ENCODE data around the gene ZNF780B. TPM values are rescaled to one million over a fixed set of nuclear protein-coding genes. Genes with fewer than 3 reads are reported as not detected.

The ZNF780B gene
- total RNA-seq, 2 experiments from 2014 or later = 16.1 to 18.6 TPM

- no peak overlapping the region for H3K27ac Mint-ChIP-seq
- no peak overlapping the region for H3K4me3 Mint-ChIP-seq
- H3K4me1 Mint-ChIP-seq = peaks cover 8% of the 10 kb centered on the region
- H3K27me3 Mint-ChIP-seq = no peaks in the 10 kb centered on the region
- H3K9me3 Mint-ChIP-seq = peaks cover 13% of the 10 kb centered on the region
- no peak for DNase-seq
- H3K36me3 Mint-ChIP-seq = peaks cover 42% of the 10 kb centered on the region
These were observed 50.2 kb downstream of the ZNF780B start for GRCh38 chr19:40005691-40006272.

DNA sequence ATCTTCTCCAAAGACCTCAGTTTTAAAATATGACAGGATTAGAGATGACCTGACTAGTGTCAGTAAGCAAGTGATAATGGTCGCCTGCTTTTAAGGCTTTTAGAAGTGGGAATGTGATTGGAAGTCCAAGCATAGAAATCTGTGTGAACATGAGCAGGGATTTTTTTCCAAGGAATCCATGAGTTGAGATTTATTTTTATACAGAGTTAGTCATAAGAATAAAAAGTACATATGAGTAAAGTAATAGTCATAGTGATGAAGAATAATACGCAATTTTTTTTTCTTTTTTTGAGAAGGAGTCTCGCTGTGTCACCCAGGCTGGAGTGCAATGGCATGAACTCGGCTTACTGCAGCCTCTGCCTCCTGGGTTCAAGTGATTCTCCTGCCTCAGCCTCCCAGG, 57.5 kb downstream of the ZNF780B start:
- peaks cover 21% of the 10 kb centered on the region for H3K4me1 Mint-ChIP-seq
- peak overlapping the region; percentile 94 for H3K27ac Mint-ChIP-seq
- no peak overlapping the region for H3K4me3 Mint-ChIP-seq
- H3K36me3 Mint-ChIP-seq = peaks cover 28% of the 10 kb centered on the region
- H3K9me3 Mint-ChIP-seq = peaks cover 5% of the 10 kb centered on the region
- no peak for DNase-seq
- H3K27me3 Mint-ChIP-seq = no peaks in the 10 kb centered on the region

- H3K36me3 Mint-ChIP-seq = peaks cover 36% of the 10 kb centered on the region
- DNase-seq = peak; percentile 31
- H3K27me3 Mint-ChIP-seq = no peaks in the 10 kb centered on the region
- H3K4me1 Mint-ChIP-seq = peaks cover 24% of the 10 kb centered on the region
- peak overlapping the region; percentile 92 for H3K4me3 Mint-ChIP-seq
- peaks cover 9% of the 10 kb centered on the region for H3K9me3 Mint-ChIP-seq
- H3K27ac Mint-ChIP-seq = peak overlapping the region; percentile 94
These were observed 58.3 kb downstream of the ZNF780B start for GRCh38 chr19:39997638-39998216.

- Mint-ChIP-seq H3K27me3 (no peaks in the 10 kb centered on the region), H3K4me1 (peaks cover 31% of the 10 kb centered on the region), H3K9me3 (peaks cover 9% of the 10 kb centered on the region), H3K4me3 (peak within 1 kb of the TSS; percentile 92), H3K27ac (peak within 1 kb of the TSS; percentile 94), H3K36me3 (peaks cover 43% of the 10 kb centered on the region)
- peak; percentile 90 for DNase-seq
These were observed 59.0 kb downstream of the ZNF780B start, which contains the start of gene ZNF546 for GRCh38 chr19:39996811-39997637. ZNF546 (plus strand) TSS chr19:39997060; CDS start chr19:39998327, 1,267 bp downstream.

DNA sequence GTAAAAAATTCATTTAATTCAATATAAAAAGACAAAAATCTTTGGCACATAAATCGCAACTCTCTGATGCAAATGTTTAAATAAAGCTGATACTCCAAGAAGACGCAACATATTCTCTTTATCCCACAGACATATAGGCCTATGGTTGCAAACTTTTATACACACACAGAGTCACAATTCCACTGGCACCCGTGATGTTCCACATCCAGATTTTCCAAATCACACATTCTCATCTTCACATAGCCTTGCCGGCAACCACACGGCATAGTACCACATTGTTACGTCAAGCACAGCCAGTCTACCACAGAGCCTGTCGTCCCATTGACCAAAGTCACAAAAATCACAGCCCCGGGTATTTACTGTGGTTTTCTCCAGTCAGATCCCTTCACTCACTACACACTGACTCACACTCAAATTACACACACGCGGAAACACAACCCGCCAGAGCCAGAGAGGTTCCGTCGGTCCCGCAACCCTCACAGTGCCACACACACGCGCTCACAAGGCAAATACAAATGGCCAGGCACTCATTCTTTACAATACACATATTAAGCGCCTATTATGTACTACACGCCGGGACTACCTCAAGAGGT, 59.7 kb downstream of the ZNF780B start:
- H3K4me1 Mint-ChIP-seq = peaks cover 36% of the 10 kb centered on the region
- peaks cover 43% of the 10 kb centered on the region for H3K36me3 Mint-ChIP-seq
- DNase-seq = peak; percentile 47
- H3K27ac Mint-ChIP-seq = peak overlapping the region; percentile 94
- H3K4me3 Mint-ChIP-seq = peak overlapping the region; percentile 92
- H3K9me3 Mint-ChIP-seq = peaks cover 9% of the 10 kb centered on the region
- H3K27me3 Mint-ChIP-seq = no peaks in the 10 kb centered on the region

GRCh38 chr19:39995794-39996193, 60.2 kb downstream of the ZNF780B start:
- H3K4me1 Mint-ChIP-seq = peaks cover 41% of the 10 kb centered on the region
- H3K27me3 Mint-ChIP-seq = no peaks in the 10 kb centered on the region
- DNase-seq = no peak
- H3K4me3 Mint-ChIP-seq = peak overlapping the region; percentile 92
- H3K36me3 Mint-ChIP-seq = peaks cover 46% of the 10 kb centered on the region
- peaks cover 9% of the 10 kb centered on the region for H3K9me3 Mint-ChIP-seq
- H3K27ac Mint-ChIP-seq = no peak overlapping the region

- Mint-ChIP-seq H3K27ac (no peak overlapping the region), H3K4me1 (peaks cover 54% of the 10 kb centered on the region), H3K27me3 (no peaks in the 10 kb centered on the region)
These were observed 61.7 kb downstream of the ZNF780B start for GRCh38 chr19:39994361-39994760.

GRCh38 chr19:39993605-39994004, 62.4 kb downstream of the ZNF780B start:
- Mint-ChIP-seq H3K4me1 (peaks cover 56% of the 10 kb centered on the region), H3K36me3 (peaks cover 55% of the 10 kb centered on the region)
- no peak for DNase-seq

More at GRCh38 chr19:39994361-39994760, 61.7 kb downstream of the ZNF780B start:
- H3K9me3 Mint-ChIP-seq = peaks cover 9% of the 10 kb centered on the region
- no peak for DNase-seq
- peak overlapping the region; percentile 18 for H3K4me3 Mint-ChIP-seq
- H3K36me3 Mint-ChIP-seq = peaks cover 52% of the 10 kb centered on the region

GRCh38 chr19:39987596-39987995, 68.4 kb downstream of the ZNF780B start:
- Mint-ChIP-seq H3K27me3 (no peaks in the 10 kb centered on the region), H3K36me3 (peaks cover 71% of the 10 kb centered on the region), H3K4me3 (no peak overlapping the region), H3K4me1 (peaks cover 34% of the 10 kb centered on the region), H3K9me3 (peaks cover 35% of the 10 kb centered on the region), H3K27ac (no peak overlapping the region)
- no peak for DNase-seq

More at GRCh38 chr19:39993605-39994004, 62.4 kb downstream of the ZNF780B start:
- no peaks in the 10 kb centered on the region for H3K27me3 Mint-ChIP-seq
- no peak overlapping the region for H3K4me3 Mint-ChIP-seq
- H3K9me3 Mint-ChIP-seq = peaks cover 9% of the 10 kb centered on the region
- no peak overlapping the region for H3K27ac Mint-ChIP-seq

DNA sequence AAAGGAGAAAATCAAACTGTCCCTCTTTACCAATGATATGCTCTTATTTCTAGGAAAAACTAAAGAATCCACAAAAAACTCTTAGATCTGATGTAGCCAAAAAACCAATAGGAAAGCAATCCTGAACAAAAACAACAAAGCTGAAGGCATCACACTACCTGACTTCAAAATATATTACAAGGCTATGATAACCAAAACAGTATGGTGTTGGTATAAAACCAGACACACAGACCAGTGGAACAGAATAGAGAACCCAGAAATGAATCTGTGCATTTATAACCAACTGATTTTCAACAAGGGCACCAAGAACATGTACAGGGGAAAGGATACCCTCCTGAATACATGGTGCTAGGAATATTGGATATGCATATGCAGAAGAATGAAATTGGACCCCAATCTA, 68.9 kb downstream of the ZNF780B start:
- Mint-ChIP-seq H3K4me3 (no peak overlapping the region), H3K36me3 (peaks cover 69% of the 10 kb centered on the region), H3K27me3 (no peaks in the 10 kb centered on the region), H3K4me1 (peaks cover 31% of the 10 kb centered on the region), H3K27ac (no peak overlapping the region), H3K9me3 (peaks cover 35% of the 10 kb centered on the region)
- no peak for DNase-seq

DNA sequence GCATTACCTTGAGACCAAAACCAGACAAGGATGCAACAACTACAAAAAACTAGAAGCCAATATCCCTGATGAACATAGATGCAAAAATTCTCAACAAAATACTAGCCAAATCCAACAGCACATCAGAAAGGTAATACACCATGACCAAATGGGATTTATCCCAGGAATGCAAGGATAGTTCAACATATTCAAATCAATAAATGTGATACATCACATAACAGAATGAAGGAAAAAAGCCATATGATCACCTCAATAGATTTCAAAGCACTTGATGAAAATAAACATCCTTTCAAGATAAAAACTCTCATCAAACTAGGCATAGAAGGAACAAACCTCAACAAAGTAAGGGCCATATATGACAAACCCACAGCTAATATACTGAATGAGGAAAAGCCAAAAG, 69.4 kb downstream of the ZNF780B start:
- H3K27me3 Mint-ChIP-seq = no peaks in the 10 kb centered on the region
- H3K36me3 Mint-ChIP-seq = peaks cover 70% of the 10 kb centered on the region
- H3K4me3 Mint-ChIP-seq = no peak overlapping the region
- H3K4me1 Mint-ChIP-seq = peaks cover 30% of the 10 kb centered on the region
- DNase-seq = no peak
- peaks cover 35% of the 10 kb centered on the region for H3K9me3 Mint-ChIP-seq
- H3K27ac Mint-ChIP-seq = no peak overlapping the region

- no peak overlapping the region for H3K4me3 Mint-ChIP-seq
- peaks cover 7% of the 10 kb centered on the region for H3K4me1 Mint-ChIP-seq
These were observed 72.2 kb downstream of the ZNF780B start for GRCh38 chr19:39983695-39984300.

DNA sequence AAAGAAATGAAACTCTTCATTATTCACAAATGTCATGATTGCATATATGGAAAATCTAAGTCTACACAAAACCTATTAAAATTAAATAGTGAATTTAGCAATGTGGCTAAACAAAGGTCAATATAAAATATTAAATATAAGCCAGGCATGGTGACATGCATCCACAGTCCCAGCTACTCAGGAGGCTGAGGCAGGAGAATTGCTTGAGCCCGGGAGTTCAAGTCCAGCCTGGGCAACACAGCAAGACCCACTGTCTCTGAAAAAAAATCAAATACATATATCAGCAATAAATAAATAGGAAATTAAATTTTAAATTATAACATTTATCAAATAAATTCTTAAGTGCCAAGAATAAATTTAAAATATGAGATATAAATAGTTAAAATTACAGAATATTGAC, 73.1 kb downstream of the ZNF780B start:
- H3K4me1 Mint-ChIP-seq = peaks cover 6% of the 10 kb centered on the region

More at GRCh38 chr19:39983695-39984300, 72.2 kb downstream of the ZNF780B start:
- H3K27me3 Mint-ChIP-seq = no peaks in the 10 kb centered on the region
- H3K36me3 Mint-ChIP-seq = peaks cover 85% of the 10 kb centered on the region
- DNase-seq = no peak
- no peak overlapping the region for H3K27ac Mint-ChIP-seq
- H3K9me3 Mint-ChIP-seq = peaks cover 35% of the 10 kb centered on the region

More for the DNA sequence above, 73.1 kb downstream of the ZNF780B start:
- no peak overlapping the region for H3K27ac Mint-ChIP-seq
- no peaks in the 10 kb centered on the region for H3K27me3 Mint-ChIP-seq
- H3K4me3 Mint-ChIP-seq = no peak overlapping the region
- no peak for DNase-seq
- H3K9me3 Mint-ChIP-seq = peaks cover 34% of the 10 kb centered on the region
- peaks cover 86% of the 10 kb centered on the region for H3K36me3 Mint-ChIP-seq

All from activated naive CD8-positive, alpha-beta T cell treated with anti-CD3 and anti-CD28 coated beads for 36 hours (primary cell).